CD4-positive, alpha-beta T cell treated with Interferon alpha-2 for 1 hour (primary cell): ENCODE results near the gene FN3KRP.

Source experiments
- DNase-seq, 2 donors: peaks; one replicate each; pipeline ENCODE4 v3.0.0-alpha.2; 2020 to 2022

The FN3KRP gene

GRCh38 chr17:82687871-82688270 lies 28.6 kb upstream of the FN3KRP start:
- DNase-seq, result no peak

DNA sequence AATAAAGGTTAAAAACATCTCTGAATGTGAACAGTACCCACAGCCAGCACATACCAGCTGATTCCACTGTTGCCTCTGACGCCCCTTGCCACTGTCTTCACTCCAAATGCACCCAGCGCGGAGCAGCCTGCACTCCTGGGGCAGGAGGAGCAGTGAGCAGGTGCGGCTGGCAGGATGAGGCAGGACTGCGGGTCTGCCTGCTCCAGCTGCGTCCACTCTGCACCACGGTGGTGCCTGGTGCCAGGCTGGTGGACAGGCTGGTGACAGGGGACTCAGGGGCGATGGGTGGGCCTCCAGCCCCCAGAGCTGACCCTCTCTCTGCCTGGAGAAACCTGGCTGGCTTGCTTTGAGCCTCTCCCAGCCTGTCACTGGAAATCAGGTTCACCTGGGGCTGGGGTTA lies 27.4 kb upstream of the FN3KRP start:
- DNase-seq, result no peak

DNA sequence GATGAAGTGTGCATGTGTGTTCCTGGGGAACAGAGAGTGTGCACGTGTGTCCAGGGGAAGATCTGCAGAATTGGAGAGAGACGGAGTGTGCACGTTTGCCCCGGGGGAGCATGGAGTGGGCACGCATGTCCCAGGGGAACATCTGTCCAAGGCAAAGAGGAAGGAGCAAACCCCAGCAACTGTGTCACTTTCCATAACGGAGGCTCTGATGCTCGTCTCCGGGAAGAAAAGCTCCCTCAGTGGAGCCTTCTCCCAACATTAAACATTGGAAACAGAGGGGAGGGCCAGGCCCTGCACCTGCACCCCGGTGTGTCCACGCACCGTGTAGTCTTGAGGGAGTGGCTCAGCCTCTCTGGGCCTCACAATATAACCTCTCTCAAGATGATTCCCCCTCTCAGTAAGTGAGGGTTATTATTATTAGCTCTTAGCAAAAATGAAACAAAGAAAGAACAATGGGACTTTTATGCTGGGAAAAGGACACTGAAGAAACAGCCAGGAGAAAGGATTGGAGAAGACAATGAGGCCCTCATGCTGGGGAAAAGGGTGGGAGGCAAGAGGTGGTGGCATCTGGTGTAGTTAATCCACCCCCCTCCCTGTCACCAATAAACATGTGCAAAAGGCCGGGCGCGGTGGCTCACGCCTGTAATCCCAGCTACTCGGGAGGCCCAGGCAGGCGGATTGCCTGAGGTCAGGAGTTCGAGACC lies 25.6 kb upstream of the FN3KRP start:
- no peak for DNase-seq

GRCh38 chr17:82691714-82692113 lies 24.8 kb upstream of the FN3KRP start:
- no peak for DNase-seq

DNA sequence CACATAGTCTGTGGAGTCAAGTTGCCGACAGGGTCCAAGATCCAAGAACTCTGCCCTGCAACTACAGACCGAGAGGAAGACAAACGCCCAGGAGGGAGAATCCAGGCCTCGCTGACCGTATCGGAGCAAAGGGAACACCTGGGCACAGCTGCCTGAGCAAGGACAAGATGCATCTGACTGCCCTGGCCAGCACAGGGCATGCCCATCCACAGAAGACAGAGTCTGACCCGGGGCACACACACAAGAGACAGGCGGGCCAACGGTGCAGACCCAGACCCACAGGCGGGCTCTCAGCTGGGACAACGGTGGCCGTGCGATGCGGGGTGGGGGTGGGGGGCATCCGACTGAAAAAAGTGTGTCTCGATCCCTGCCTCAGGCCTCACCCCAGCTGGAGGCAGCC lies 24.2 kb upstream of the FN3KRP start:
- no peak for DNase-seq

DNA sequence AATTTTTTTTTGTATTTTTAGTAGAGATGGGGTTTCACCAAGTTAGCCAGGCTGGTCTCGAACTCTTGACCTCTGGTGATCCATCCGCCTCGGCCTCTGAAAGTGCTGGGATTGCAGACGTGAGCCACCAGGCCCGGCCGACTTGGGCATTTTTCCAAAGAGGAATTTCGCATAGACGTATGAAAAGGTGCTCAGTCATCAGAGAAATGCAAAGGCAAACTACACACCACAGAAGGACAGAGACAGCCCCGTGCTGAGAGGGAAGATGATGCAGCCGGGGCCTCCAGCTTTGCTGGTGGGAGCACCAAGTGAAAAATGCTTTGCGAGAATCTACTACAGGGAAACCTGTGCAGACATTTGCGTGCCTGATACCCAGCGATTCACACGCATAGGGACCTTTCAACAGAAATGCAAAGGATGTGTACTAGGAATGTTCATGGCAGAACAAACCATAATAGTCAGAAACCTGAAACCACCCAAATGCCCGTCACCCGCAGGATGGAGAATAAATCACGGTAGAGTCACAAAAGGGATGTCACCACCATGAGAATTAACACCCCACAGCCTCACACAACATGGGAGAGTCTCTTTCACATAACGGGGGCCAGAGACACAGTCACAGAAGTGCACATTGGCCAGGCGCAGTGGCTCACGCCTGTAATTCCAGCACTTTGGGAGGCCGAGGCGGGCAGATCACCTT lies 23.2 kb upstream of the FN3KRP start:
- no peak for DNase-seq

DNA sequence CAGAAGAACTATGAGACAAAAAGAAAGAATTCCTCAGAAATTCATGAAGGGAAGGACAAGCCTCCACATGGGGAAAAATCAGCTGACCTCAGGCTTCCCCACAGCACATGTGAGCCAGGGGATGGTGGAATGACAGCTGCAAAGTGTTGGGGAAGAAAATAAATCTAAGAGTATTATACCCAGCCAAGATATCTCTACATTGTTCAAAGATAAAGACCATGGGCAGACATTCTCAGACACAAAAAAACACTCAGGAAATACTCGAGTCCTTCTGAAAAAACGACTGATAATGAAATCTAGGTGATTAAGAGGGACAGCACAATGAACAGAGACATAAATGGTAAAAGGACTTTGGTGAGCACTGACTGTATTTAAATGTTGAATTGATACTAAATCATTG lies 21.9 kb upstream of the FN3KRP start:
- DNase-seq, result no peak

DNA sequence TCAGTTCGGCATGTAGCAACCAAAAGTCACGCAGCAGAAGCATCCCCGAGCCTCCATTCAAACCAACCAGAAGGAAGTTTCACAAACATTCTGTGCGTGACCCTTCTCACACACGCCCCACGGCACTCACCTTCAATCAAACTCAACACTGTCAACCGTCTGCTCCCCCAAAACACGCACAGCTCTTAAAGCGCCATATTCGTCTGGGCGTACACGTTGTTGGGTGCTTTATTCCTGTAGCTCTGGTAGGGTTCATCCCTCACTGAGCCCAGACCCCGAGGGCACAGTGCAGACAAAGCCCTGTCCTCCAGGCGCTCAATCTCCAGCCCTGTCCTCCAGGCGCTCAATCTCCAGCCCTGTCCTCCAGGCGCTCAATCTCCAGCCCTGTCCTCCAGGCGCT lies 20.2 kb upstream of the FN3KRP start:
- no peak for DNase-seq

DNA sequence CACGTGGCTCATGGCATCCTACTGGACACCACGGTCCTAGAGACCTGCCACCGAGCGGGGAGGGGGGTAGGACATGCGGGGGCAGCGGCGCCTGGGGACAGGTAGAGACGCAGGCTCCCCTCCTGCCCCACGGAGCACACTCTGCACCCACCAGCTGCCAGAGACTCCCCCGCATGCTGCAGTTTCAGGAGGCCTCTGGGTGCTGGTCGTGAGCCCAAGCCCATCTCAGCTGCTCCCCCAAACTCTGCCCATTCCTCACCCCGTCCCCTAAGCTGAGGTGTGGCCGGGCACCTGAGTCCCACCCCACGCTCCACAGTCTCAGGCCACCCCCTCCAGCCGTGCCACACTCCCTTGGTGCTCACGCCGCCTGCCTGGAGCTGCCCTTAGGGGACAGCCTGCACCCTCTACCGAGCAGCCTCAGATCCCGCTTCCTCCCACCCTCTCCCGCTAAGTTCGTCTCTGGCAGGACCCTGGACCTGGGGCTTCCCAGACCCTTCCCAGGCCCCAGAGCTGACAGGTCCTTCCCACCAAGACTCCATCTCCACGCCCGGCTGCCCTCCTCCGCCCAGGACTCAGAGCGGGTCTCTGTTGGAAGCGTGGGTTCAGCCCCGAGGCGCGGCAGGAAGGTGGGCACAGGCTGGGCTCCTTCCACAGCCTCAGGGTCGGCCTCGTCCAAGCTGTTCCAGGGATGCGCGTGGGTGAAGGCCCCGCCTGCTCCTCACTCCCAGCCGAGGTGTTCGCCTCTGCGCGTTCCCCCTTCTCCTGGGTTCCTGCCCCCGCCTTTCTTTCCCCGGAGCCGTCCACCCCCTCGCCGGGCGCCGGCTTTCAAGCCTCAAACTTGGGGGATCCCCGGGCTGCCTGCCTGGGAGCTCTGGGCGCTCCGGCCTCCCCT lies 19.3 kb upstream of the FN3KRP start:
- peak in 1 of 2 donors; percentile 13 for DNase-seq

GRCh38 chr17:82697808-82698064 lies 18.8 kb upstream of the FN3KRP start:
- no peak for DNase-seq

- DNase-seq, result peak; percentile 99 to 100
Measured at GRCh38 chr17:82698065-82698973, 18.2 kb upstream of the FN3KRP start, which contains the start of gene RAB40B. RAB40B (minus strand) TSS chr17:82698698; CDS start chr17:82698596, 102 bp downstream.

GRCh38 chr17:82698974-82699442 lies 17.5 kb upstream of the FN3KRP start:
- DNase-seq, result no peak

DNA sequence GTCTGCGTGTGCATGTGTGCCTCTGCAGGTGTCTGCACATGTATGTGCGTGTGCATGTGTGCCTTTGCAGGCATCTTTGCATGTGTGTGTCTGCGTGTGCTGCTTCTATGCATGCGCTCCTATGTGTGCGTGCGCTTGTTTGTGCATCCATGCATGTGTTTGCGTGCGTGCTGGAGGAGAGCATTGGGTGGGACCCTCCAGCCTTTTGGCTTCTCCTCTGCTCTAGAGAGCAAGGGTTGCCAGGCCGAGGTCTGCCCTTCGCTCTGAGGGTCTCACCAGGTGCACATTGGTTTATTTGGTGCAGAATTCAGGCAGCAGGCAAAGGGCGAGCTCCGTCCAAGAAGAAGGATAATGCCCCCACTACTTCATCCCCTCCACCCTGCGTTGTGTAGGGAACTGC lies 17.0 kb upstream of the FN3KRP start:
- DNase-seq, result no peak

GRCh38 chr17:82702231-82702927 lies 14.1 kb upstream of the FN3KRP start:
- no peak for DNase-seq

GRCh38 chr17:82703036-82703745 lies 13.3 kb upstream of the FN3KRP start:
- DNase-seq, result no peak

DNA sequence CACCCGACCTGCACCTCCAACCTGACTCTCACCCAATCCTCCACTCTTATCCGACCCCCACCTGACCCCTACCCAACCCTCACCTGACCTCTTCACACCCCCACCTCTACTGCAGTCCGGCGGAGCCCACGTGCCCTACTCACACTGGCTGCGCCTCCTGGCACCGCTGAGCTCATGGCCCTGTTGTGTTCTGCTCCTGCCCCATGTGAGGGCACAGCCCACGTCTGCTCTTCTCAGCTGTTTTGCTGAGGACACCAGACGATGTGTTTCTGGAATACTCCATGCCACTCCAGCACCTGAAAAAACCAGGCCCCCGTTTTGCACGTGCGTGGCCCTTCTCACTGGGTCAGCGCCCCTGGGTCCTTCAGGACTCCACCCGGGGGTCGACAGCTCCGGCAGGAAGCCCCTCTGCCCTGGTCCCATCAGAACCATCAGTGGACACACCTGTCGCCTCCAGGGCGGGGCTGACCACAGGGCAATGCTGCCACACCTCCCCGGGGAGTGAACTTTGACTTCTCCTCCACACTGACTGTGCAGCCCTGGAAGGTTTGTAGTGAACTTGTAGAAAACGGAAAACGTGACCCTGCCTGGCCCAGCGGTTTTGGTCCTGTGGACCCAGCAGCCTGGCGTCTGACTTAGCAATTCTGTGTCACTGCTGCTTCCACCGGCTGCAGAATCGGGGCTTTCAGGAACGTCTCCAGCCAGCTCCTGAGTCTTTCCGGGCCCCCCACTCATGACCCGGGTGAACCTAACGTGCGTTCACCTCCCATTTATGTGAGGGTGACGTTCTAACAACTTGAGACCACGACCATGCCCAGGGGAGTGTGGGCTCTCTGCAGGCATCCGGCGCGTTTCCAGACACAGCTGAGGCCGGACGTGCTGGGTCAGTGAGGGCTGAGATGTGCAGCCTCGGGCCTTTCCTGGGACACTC lies 12.3 kb upstream of the FN3KRP start:
- no peak for DNase-seq

- no peak for DNase-seq
Measured at GRCh38 chr17:82704886-82705285, 11.6 kb upstream of the FN3KRP start.

DNA sequence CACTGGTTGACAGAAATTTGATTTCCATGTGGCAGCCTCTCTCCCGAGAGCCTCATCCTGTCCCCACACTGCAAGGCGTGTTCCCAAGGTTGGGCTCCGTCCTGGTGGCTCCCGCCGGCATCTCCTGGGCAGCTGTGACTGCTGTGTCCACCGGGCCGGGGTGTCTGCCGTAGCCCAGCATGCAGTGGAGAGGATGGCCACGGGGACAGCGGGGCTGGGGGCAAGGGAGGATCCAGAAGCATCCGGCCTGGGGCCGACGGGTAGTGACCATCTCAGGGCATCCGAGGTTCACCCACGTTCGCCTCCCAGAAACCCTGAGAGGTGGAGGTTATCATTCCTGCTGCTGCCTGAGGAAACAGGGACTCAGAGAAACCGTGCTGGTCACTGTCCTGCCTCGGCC lies 10.8 kb upstream of the FN3KRP start:
- DNase-seq, result no peak

DNA sequence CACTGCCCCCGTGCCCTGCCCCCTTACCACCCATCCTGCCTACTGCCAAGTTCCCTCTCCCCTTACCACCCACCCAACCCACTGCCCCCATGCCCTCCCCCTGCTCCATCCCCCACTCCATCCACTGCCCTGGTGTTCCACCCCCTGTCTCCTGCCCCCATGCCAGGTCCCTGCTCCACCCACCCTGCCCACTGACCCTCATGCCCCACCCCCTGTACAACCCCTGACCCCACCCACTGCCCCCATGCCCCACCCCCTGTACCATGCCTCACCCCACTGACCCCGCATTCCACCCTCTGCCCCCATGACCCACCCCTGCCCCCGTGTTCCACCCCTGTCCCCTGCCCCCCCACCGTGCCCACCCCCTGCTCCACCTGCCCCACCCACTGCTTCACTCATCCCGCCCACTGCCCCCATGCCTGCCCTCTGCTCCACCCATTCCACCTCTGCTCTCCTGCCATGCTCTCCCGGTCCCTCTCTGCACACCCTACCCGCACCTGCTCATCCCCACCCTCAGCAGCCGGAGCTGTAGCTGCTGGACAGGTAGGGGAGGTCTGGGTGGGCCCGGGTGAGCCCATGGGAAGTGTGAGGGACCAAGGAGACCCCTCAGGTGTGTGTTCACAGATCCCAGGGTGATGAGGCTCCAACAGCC lies 7.4 kb upstream of the FN3KRP start:
- no peak for DNase-seq
